ENCODE measurements around the gene PTPRA. TPM values are rescaled to one million over a fixed set of nuclear protein-coding genes. Genes with fewer than 3 reads are reported as not detected.
"Not testable (repeated sequence)": the region's sequence is repeated elsewhere in the genome, so short reads cannot be mapped to it uniquely, and the experiment has no call there.

PTPRA gene
- total RNA-seq, 1 experiment from 2014 or later = 29.3 TPM

GRCh38 chr20:3013771-3014170, 140.5 kb downstream of the PTPRA start:
- peaks cover 9% of the 10 kb centered on the region for H3K4me1 Mint-ChIP-seq (ENCODE audit: insufficient read depth, unreplicated experiment)
- H3K27ac Mint-ChIP-seq (ENCODE audit: low read depth, unreplicated experiment) = no peak overlapping the region
- H3K4me3 Mint-ChIP-seq (ENCODE audit: unreplicated experiment) = no peak overlapping the region
- no peaks in the 10 kb centered on the region for H3K9me3 Mint-ChIP-seq (ENCODE audit: unreplicated experiment)
- ChIA-PET CTCF (interaction anchor here (0.6 to 3.3 kb wide), 2 partner anchors 12 to 99 kb away, joined by 3 to 12 read pairs; no protein-coding TSS in a partner anchor), POLR2A (interaction anchor here (1.0 kb wide), 1 partner anchor 15 kb away, joined by 4 read pairs; no protein-coding TSS in a partner anchor)
- no peak for TF ChIP-seq CTCF (IDR thresholded peaks at IDR 0.05; ENCODE audit: unreplicated experiment)
- BruUV-seq (replicated peaks) = no TSS peak
- no peak for DNase-seq (ENCODE audit: unreplicated experiment)
- H3K27me3 Mint-ChIP-seq (ENCODE audit: insufficient read depth, unreplicated experiment) = no peaks in the 10 kb centered on the region
- intact Hi-C loops (cut with micrococcal nuclease) = no loop called here
- peaks cover 40% of the 10 kb centered on the region for H3K36me3 Mint-ChIP-seq (ENCODE audit: insufficient read depth, unreplicated experiment)

GRCh38 chr20:3014179-3014578, 140.9 kb downstream of the PTPRA start:
- intact Hi-C loops (cut with micrococcal nuclease) = no loop called here
- no peak overlapping the region for H3K27ac Mint-ChIP-seq (ENCODE audit: low read depth, unreplicated experiment)
- TF ChIP-seq CTCF (IDR thresholded peaks at IDR 0.05; ENCODE audit: unreplicated experiment) = no peak
- peaks cover 9% of the 10 kb centered on the region for H3K4me1 Mint-ChIP-seq (ENCODE audit: insufficient read depth, unreplicated experiment)
- no peak overlapping the region for H3K4me3 Mint-ChIP-seq (ENCODE audit: unreplicated experiment)
- ChIA-PET POLR2A (interaction anchor here (0.7 to 1.1 kb wide), 3 partner anchors 8 to 15 kb away, joined by 3 to 5 read pairs (median 4); no protein-coding TSS in a partner anchor), CTCF (interaction anchor here (0.6 to 3.3 kb wide), 2 partner anchors 13 to 98 kb away, joined by 3 to 12 read pairs; no protein-coding TSS in a partner anchor)
- H3K9me3 Mint-ChIP-seq (ENCODE audit: unreplicated experiment) = no peaks in the 10 kb centered on the region
- no peaks in the 10 kb centered on the region for H3K27me3 Mint-ChIP-seq (ENCODE audit: insufficient read depth, unreplicated experiment)
- peaks cover 36% of the 10 kb centered on the region for H3K36me3 Mint-ChIP-seq (ENCODE audit: insufficient read depth, unreplicated experiment)
- DNase-seq (ENCODE audit: unreplicated experiment) = no peak
- BruUV-seq (replicated peaks) = no TSS peak

GRCh38 chr20:3014662-3015061, 141.4 kb downstream of the PTPRA start:
- POLR2A ChIA-PET = interaction anchor here (0.7 to 1.1 kb wide), 2 partner anchors 8 to 14 kb away, joined by 3 to 5 read pairs; no protein-coding TSS in a partner anchor
- CTCF ChIA-PET = interaction anchor here (0.6 to 3.3 kb wide), 2 partner anchors 13 to 98 kb away, joined by 3 to 12 read pairs; no protein-coding TSS in a partner anchor
- peaks cover 34% of the 10 kb centered on the region for H3K36me3 Mint-ChIP-seq (ENCODE audit: insufficient read depth, unreplicated experiment)
- H3K9me3 Mint-ChIP-seq (ENCODE audit: unreplicated experiment) = no peaks in the 10 kb centered on the region
- peaks cover 9% of the 10 kb centered on the region for H3K4me1 Mint-ChIP-seq (ENCODE audit: insufficient read depth, unreplicated experiment)
- BruUV-seq (replicated peaks) = no TSS peak
- DNase-seq (ENCODE audit: unreplicated experiment) = peak; percentile 0
- no peaks in the 10 kb centered on the region for H3K27me3 Mint-ChIP-seq (ENCODE audit: insufficient read depth, unreplicated experiment)
- no peak for TF ChIP-seq CTCF (IDR thresholded peaks at IDR 0.05; ENCODE audit: unreplicated experiment)
- no peak overlapping the region for H3K4me3 Mint-ChIP-seq (ENCODE audit: unreplicated experiment)
- intact Hi-C loops (cut with micrococcal nuclease) = no loop called here
- H3K27ac Mint-ChIP-seq (ENCODE audit: low read depth, unreplicated experiment) = no peak overlapping the region

GRCh38 chr20:3015302-3015701, 142.0 kb downstream of the PTPRA start:
- not testable (repeated sequence) for H3K4me1 Mint-ChIP-seq (ENCODE audit: insufficient read depth, unreplicated experiment); H3K27me3 Mint-ChIP-seq (ENCODE audit: insufficient read depth, unreplicated experiment)
- CTCF ChIA-PET = interaction anchor here (0.6 to 3.3 kb wide), 3 partner anchors 14 to 101 kb away, joined by 3 to 12 read pairs (median 3); no protein-coding TSS in a partner anchor

More at GRCh38 chr20:3015302-3015701, 142.0 kb downstream of the PTPRA start:
- H3K27ac Mint-ChIP-seq (ENCODE audit: low read depth, unreplicated experiment); H3K9me3 Mint-ChIP-seq (ENCODE audit: unreplicated experiment); BruUV-seq (replicated peaks); H3K4me3 Mint-ChIP-seq (ENCODE audit: unreplicated experiment); DNase-seq (ENCODE audit: unreplicated experiment); intact Hi-C loops (cut with micrococcal nuclease): not testable (repeated sequence)
- POLR2A ChIA-PET = interaction anchor here (1.1 kb wide), 1 partner anchor 9 kb away, joined by 3 read pairs; no protein-coding TSS in a partner anchor
- H3K36me3 Mint-ChIP-seq (ENCODE audit: insufficient read depth, unreplicated experiment) = peaks cover 34% of the 10 kb centered on the region
